ENCODE measurements around the gene CDHR1. TPM values are rescaled to one million over a fixed set of nuclear protein-coding genes. Genes with fewer than 3 reads are reported as not detected.

CDHR1 gene
- total RNA-seq, 1 experiment from 2014 or later: not detected

GRCh38 chr10:84185526-84186175 is 8.7 kb upstream of the CDHR1 start:
- no TSS peak for BruUV-seq (replicated peaks)
- no peaks in the 10 kb centered on the region for H3K27me3 Mint-ChIP-seq (ENCODE audit: insufficient read depth, unreplicated experiment)

GRCh38 chr10:84188815-84189214 is 5.5 kb upstream of the CDHR1 start:
- ChIA-PET CTCF (no interaction called here), POLR2A (no interaction called here)
- no peak for DNase-seq (ENCODE audit: unreplicated experiment)
- Mint-ChIP-seq H3K4me3 (ENCODE audit: unreplicated experiment) (no peak overlapping the region), H3K4me1 (ENCODE audit: insufficient read depth, unreplicated experiment) (peaks cover 13% of the 10 kb centered on the region), H3K27me3 (ENCODE audit: insufficient read depth, unreplicated experiment) (no peaks in the 10 kb centered on the region), H3K36me3 (ENCODE audit: insufficient read depth, unreplicated experiment) (no peaks in the 10 kb centered on the region), H3K9me3 (ENCODE audit: unreplicated experiment) (no peaks in the 10 kb centered on the region), H3K27ac (ENCODE audit: low read depth, unreplicated experiment) (no peak overlapping the region)
- no TSS peak for BruUV-seq (replicated peaks)
- intact Hi-C loops (cut with micrococcal nuclease): no loop called here
- no peak for TF ChIP-seq CTCF (IDR thresholded peaks at IDR 0.05; ENCODE audit: unreplicated experiment)

More at GRCh38 chr10:84185526-84186175, 8.7 kb upstream of the CDHR1 start:
- no peak for TF ChIP-seq CTCF (IDR thresholded peaks at IDR 0.05; ENCODE audit: unreplicated experiment)
- Mint-ChIP-seq H3K9me3 (ENCODE audit: unreplicated experiment) (no peaks in the 10 kb centered on the region), H3K4me1 (ENCODE audit: insufficient read depth, unreplicated experiment) (peaks cover 6% of the 10 kb centered on the region), H3K36me3 (ENCODE audit: insufficient read depth, unreplicated experiment) (no peaks in the 10 kb centered on the region), H3K4me3 (ENCODE audit: unreplicated experiment) (no peak overlapping the region), H3K27ac (ENCODE audit: low read depth, unreplicated experiment) (no peak overlapping the region)
- CTCF ChIA-PET: interaction anchor here (0.9 to 1.9 kb wide), 5 partner anchors 18 to 38 kb away, joined by 3 to 8 read pairs (median 4); no protein-coding TSS in a partner anchor
- DNase-seq (ENCODE audit: unreplicated experiment): no peak
- POLR2A ChIA-PET: interaction anchor here (1.0 kb wide), 1 partner anchor 46 kb away, joined by 3 read pairs; the partner anchor contains the start of gene GHITM
- intact Hi-C loops (cut with micrococcal nuclease): no loop called here

- H3K4me3 Mint-ChIP-seq (ENCODE audit: unreplicated experiment): no peak overlapping the region
- no peaks in the 10 kb centered on the region for H3K9me3 Mint-ChIP-seq (ENCODE audit: unreplicated experiment)
- TF ChIP-seq CTCF (IDR thresholded peaks at IDR 0.05; ENCODE audit: unreplicated experiment): no peak
- DNase-seq (ENCODE audit: unreplicated experiment): no peak
- ChIA-PET CTCF (interaction anchor here (1.1 to 4.8 kb wide), 2 partner anchors 13 to 17 kb away, joined by 5 to 58 read pairs; no protein-coding TSS in a partner anchor), POLR2A (interaction anchor here (2.0 kb wide), 1 partner anchor 51 kb away, joined by 7 read pairs; the partner anchor contains the start of gene GHITM)
- BruUV-seq (replicated peaks): no TSS peak
- no peak overlapping the region for H3K27ac Mint-ChIP-seq (ENCODE audit: low read depth, unreplicated experiment)
- peaks cover 7% of the 10 kb centered on the region for H3K4me1 Mint-ChIP-seq (ENCODE audit: insufficient read depth, unreplicated experiment)
- intact Hi-C loops (cut with micrococcal nuclease): no loop called here
- H3K27me3 Mint-ChIP-seq (ENCODE audit: insufficient read depth, unreplicated experiment): peaks cover 2% of the 10 kb centered on the region
- H3K36me3 Mint-ChIP-seq (ENCODE audit: insufficient read depth, unreplicated experiment): no peaks in the 10 kb centered on the region
Observed at GRCh38 chr10:84190621-84191020, 3.7 kb upstream of the CDHR1 start.

GRCh38 chr10:84191106-84191505 is 3.2 kb upstream of the CDHR1 start:
- H3K27ac Mint-ChIP-seq (ENCODE audit: low read depth, unreplicated experiment): no peak overlapping the region
- CTCF ChIA-PET: interaction anchor here (0.5 to 4.8 kb wide), 7 partner anchors 10 to 184 kb away, joined by 3 to 58 read pairs (median 4); no protein-coding TSS in a partner anchor
- no peaks in the 10 kb centered on the region for H3K36me3 Mint-ChIP-seq (ENCODE audit: insufficient read depth, unreplicated experiment)
- POLR2A ChIA-PET: interaction anchor here (2.0 kb wide), 1 partner anchor 52 kb away, joined by 7 read pairs; the partner anchor contains the start of gene GHITM
- H3K4me3 Mint-ChIP-seq (ENCODE audit: unreplicated experiment): no peak overlapping the region
- H3K27me3 Mint-ChIP-seq (ENCODE audit: insufficient read depth, unreplicated experiment): peaks cover 7% of the 10 kb centered on the region
- no peaks in the 10 kb centered on the region for H3K9me3 Mint-ChIP-seq (ENCODE audit: unreplicated experiment)
- no peak for DNase-seq (ENCODE audit: unreplicated experiment)
- no TSS peak for BruUV-seq (replicated peaks)
- intact Hi-C loops (cut with micrococcal nuclease): no loop called here
- no peak for TF ChIP-seq CTCF (IDR thresholded peaks at IDR 0.05; ENCODE audit: unreplicated experiment)
- peaks cover 7% of the 10 kb centered on the region for H3K4me1 Mint-ChIP-seq (ENCODE audit: insufficient read depth, unreplicated experiment)

All from MCF 10A (cell line).